OCI-LY7 (cell line): ENCODE data around the gene KRT79.

Experiments used
- EZH2phosphoT487 ChIP-seq: fragments of 200-600 bp; sonication (generic); IDR thresholded peaks from 2 replicates; pipeline ENCODE4 v1.6.1; 2018; ENCODE audit warnings: low read depth, borderline replicate concordance, mild to moderate bottlenecking, mixed run types, antibody characterized with exemption, low read length, moderate library complexity, mixed read lengths
- TF ChIP-seq, protein P1 (sequence below): fragments of 200-600 bp; sonication (generic); conservative IDR thresholded peaks from 2 replicates; pipeline ENCODE4 v1.5.1; 2014; ENCODE audit warnings: mild to moderate bottlenecking, antibody characterized with exemption, low read length, moderate library complexity, mixed read lengths

DNA sequence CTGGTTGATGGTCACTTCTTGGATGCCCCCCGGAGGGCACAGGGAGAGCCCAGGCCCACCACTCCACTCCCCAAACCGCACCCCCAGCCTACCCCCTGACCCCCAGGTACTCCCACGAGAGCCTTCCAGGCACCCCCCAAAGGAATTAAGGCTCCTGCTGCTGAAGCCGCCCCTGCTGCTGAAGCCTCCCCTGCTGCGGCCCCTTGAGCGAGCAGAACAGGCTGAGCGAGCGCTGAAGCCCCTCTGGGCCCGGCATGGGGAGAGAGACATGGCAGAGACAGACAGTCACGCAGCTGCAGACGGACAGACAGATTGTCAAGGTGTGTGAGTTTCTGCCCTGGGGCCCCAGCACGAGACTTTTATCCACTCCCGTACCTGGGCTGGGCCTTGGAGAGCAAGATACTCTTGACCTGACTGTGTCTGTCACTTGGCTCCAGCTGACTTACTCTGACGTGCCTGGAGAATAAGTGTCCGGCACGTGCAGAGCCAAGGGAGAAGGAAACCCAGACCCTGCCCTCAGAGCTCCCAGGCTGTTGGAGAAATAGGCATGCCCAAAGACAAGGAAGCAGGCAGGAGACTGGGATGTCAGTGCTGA is 14.6 kb upstream of the KRT79 start, which contains the start of gene KRT78:
- TF ChIP-seq, protein P1, sequence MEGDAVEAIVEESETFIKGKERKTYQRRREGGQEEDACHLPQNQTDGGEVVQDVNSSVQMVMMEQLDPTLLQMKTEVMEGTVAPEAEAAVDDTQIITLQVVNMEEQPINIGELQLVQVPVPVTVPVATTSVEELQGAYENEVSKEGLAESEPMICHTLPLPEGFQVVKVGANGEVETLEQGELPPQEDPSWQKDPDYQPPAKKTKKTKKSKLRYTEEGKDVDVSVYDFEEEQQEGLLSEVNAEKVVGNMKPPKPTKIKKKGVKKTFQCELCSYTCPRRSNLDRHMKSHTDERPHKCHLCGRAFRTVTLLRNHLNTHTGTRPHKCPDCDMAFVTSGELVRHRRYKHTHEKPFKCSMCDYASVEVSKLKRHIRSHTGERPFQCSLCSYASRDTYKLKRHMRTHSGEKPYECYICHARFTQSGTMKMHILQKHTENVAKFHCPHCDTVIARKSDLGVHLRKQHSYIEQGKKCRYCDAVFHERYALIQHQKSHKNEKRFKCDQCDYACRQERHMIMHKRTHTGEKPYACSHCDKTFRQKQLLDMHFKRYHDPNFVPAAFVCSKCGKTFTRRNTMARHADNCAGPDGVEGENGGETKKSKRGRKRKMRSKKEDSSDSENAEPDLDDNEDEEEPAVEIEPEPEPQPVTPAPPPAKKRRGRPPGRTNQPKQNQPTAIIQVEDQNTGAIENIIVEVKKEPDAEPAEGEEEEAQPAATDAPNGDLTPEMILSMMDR = no peak
- TF ChIP-seq EZH2phosphoT487 = no peak
